Subcutaneous abdominal adipose tissue (tissue), 5 donors: ENCODE measurements around the gene ANKRD53.
A peak's percentile ranks its signal among the peaks of the same experiment; 100 is the strongest.

Experiments
- H3K27ac ChIP-seq: one replicate; pipeline ENCODE4 v1.7.0; 2013; ENCODE audit warnings: low read depth, mild to moderate bottlenecking, inconsistent platforms, low read length, moderate library complexity
- H3K27me3 ChIP-seq, 5 donors: one replicate each; pipeline ENCODE4 v1.7.0; 2013; ENCODE audit warnings: low read length in 5 of 5, inconsistent platforms in 1 of 5; ENCODE audit not compliant: control insufficient read depth in 5 of 5, insufficient read depth in 4 of 5
- H3K36me3 ChIP-seq, 5 donors: one replicate each; pipeline ENCODE4 v1.7.0; 2013; ENCODE audit warnings: low read length in 5 of 5; ENCODE audit not compliant: control insufficient read depth in 5 of 5, insufficient read depth in 5 of 5
- H3K4me1 ChIP-seq, 5 donors: one replicate each; pipeline ENCODE4 v1.7.0; 2013; ENCODE audit warnings: low read length in 5 of 5, mild to moderate bottlenecking in 3 of 5, moderate library complexity in 1 of 5; ENCODE audit not compliant: control insufficient read depth in 5 of 5, insufficient read depth in 5 of 5
- H3K4me3 ChIP-seq, 5 donors: one replicate each; pipeline ENCODE4 v1.7.0; 2013; ENCODE audit warnings: low read length in 5 of 5, low read depth in 1 of 5
- H3K9ac ChIP-seq, 5 donors: one replicate each; pipeline ENCODE4 v1.7.0; 2013; ENCODE audit warnings: low read length in 5 of 5, mild to moderate bottlenecking in 4 of 5, moderate library complexity in 3 of 5
- H3K9me3 ChIP-seq, 5 donors: one replicate each; pipeline ENCODE4 v1.7.0; 2013; ENCODE audit warnings: low read length in 5 of 5; ENCODE audit not compliant: control insufficient read depth in 5 of 5
- donor health status: healthy.
- donor health status: healthy.
- donor health status: healthy.
- donor health status: healthy.
- donor health status: healthy.

The ANKRD53 gene

GRCh38 chr2:70988151-70988550 lies 9.7 kb downstream of the ANKRD53 start:
- Histone ChIP-seq H3K27ac (peak overlapping the region; percentile 24), H3K27me3 (no peaks in the 10 kb centered on the region), H3K4me3 (no peak overlapping the region), H3K36me3 (peaks cover 5 to 64% (median 60%) of the 10 kb centered on the region in 5 donors), H3K9me3 (no peaks in the 10 kb centered on the region), H3K4me1 (peaks cover 5 to 37% (median 27%) of the 10 kb centered on the region in 5 donors), H3K9ac (no peak overlapping the region)

GRCh38 chr2:70988726-70989648 lies 10.6 kb downstream of the ANKRD53 start:
- Histone ChIP-seq H3K27ac (no peak overlapping the region), H3K36me3 (peaks cover 5 to 64% (median 60%) of the 10 kb centered on the region in 5 donors), H3K9me3 (no peaks in the 10 kb centered on the region), H3K4me1 (peaks cover 14 to 45% (median 36%) of the 10 kb centered on the region in 5 donors), H3K4me3 (no peak overlapping the region), H3K27me3 (no peaks in the 10 kb centered on the region), H3K9ac (peak overlapping the region in 1 of 5 donors; percentile 24)

GRCh38 chr2:70990216-70990615 lies 11.8 kb downstream of the ANKRD53 start:
- Histone ChIP-seq H3K9me3 (no peaks in the 10 kb centered on the region), H3K27me3 (no peaks in the 10 kb centered on the region), H3K4me3 (no peak overlapping the region), H3K4me1 (peaks cover 15 to 43% (median 39%) of the 10 kb centered on the region in 5 donors), H3K27ac (no peak overlapping the region), H3K36me3 (peaks cover 5 to 64% (median 60%) of the 10 kb centered on the region in 5 donors), H3K9ac (peak overlapping the region in 1 of 5 donors; percentile 21)

GRCh38 chr2:70991142-70991541 lies 12.7 kb downstream of the ANKRD53 start:
- Histone ChIP-seq H3K36me3 (peaks cover 5 to 57% (median 54%) of the 10 kb centered on the region in 5 donors), H3K4me1 (peaks cover 15 to 45% (median 40%) of the 10 kb centered on the region in 5 donors)

DNA sequence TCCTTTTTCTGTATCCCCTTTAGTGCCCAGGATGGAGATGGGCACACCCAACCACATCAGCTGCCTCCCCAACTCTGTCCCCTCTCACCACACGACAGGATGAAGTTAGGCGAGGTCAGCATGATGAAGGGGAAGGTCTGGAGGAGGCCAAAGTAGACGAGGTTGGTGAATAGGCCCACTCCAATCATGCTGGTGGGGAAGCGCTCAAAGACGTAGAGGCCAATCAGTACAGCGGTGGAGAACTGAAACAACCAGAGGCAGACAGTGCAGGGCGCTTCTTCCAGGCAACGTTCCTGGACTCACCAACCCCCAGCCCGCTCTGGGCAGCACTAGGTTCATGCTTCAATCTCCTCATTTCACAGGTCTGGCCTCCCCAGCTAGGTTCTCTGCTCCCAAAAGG lies 13.3 kb downstream of the ANKRD53 start:
- Histone ChIP-seq H3K4me3 (no peak overlapping the region), H3K36me3 (peaks cover 5 to 51% (median 48%) of the 10 kb centered on the region in 5 donors), H3K9me3 (no peaks in the 10 kb centered on the region), H3K27ac (no peak overlapping the region), H3K9ac (peak overlapping the region in 2 of 5 donors; percentile 1 to 17), H3K4me1 (peaks cover 15 to 45% (median 40%) of the 10 kb centered on the region in 5 donors), H3K27me3 (no peaks in the 10 kb centered on the region)

More at GRCh38 chr2:70991142-70991541, 12.7 kb downstream of the ANKRD53 start:
- no peaks in the 10 kb centered on the region for H3K9me3 ChIP-seq
- H3K4me3 ChIP-seq: no peak overlapping the region
- no peaks in the 10 kb centered on the region for H3K27me3 ChIP-seq
- no peak overlapping the region for H3K27ac ChIP-seq
- peak overlapping the region in 1 of 5 donors; percentile 1 for H3K9ac ChIP-seq

DNA sequence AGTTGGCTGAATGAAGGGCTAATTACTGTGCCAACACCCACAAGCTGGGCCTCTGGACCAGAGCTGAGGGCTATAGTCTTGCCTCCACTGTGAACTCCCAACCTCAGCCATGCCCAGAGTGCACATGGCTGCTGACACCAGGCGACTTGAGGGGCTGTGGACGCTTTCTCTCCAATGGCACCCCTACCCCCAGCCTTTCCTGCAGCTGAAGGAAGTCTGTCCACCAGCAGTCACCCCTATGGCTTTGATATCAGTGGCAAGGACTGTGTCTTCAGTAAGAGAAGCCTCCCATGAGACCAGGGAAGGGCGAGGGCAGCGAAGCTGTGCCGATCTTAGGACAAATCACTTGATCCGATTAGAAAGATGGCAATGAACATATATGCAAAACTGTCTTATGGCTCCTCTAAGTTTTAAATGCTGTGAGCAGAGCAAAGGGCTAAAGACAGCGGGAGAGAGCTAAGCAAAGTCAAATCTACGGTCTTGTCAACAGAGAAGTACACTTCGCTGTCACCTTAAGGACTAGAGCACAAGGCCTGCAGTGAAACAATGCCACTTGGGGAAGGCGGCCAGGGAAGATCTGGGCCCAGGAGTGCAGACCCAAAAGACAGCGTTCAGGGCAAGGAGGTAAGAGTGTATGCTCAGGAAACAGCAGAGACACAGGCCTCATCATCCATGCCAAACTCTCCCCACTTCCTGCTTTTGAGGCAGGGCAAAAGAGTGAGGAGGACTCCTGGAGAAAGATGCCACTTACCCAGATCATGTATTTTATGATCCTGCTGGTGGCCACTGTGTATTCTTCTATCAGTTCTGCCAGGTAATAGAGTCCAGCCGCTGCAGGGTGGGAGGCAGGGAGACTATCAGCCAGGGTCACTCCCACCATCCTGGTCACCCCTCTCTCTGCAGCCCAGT lies 14.8 kb downstream of the ANKRD53 start:
- peak overlapping the region; percentile 87 to 94 (median 91) for H3K4me3 ChIP-seq
- no peaks in the 10 kb centered on the region for H3K9me3 ChIP-seq
- peak overlapping the region; percentile 42 for H3K27ac ChIP-seq
- H3K36me3 ChIP-seq: peaks cover 5 to 38% (median 37%) of the 10 kb centered on the region in 5 donors
- no peaks in the 10 kb centered on the region for H3K27me3 ChIP-seq
- H3K9ac ChIP-seq: peak overlapping the region; percentile 88 to 99 (median 95)
- H3K4me1 ChIP-seq: peaks cover 12 to 33% (median 26%) of the 10 kb centered on the region in 5 donors

GRCh38 chr2:70994009-70994698 lies 15.7 kb downstream of the ANKRD53 start:
- Histone ChIP-seq H3K27ac (peak overlapping the region; percentile 42), H3K27me3 (no peaks in the 10 kb centered on the region), H3K9me3 (no peaks in the 10 kb centered on the region), H3K4me1 (peaks cover 12 to 29% (median 24%) of the 10 kb centered on the region in 5 donors), H3K4me3 (peak overlapping the region; percentile 87 to 94 (median 91)), H3K9ac (peak overlapping the region; percentile 88 to 99 (median 95)), H3K36me3 (peaks cover 5 to 28% (median 27%) of the 10 kb centered on the region in 5 donors)

GRCh38 chr2:70994699-70995425 lies 16.4 kb downstream of the ANKRD53 start, which contains the start of gene TEX261:
Gene TEX261 (minus strand): TSS chr2:70994873. CDS start chr2:70994757, 116 bp downstream.
- Histone ChIP-seq H3K27me3 (no peaks in the 10 kb centered on the region), H3K27ac (peak within 1 kb of the TSS; percentile 42), H3K4me3 (peak within 1 kb of the TSS; percentile 87 to 94 (median 91)), H3K36me3 (peaks cover under 1 to 21% (median 20%) of the 10 kb centered on the region in 5 donors), H3K9me3 (no peaks in the 10 kb centered on the region), H3K4me1 (peaks cover 12 to 29% (median 24%) of the 10 kb centered on the region in 5 donors), H3K9ac (peak within 1 kb of the TSS; percentile 88 to 99 (median 95))

DNA sequence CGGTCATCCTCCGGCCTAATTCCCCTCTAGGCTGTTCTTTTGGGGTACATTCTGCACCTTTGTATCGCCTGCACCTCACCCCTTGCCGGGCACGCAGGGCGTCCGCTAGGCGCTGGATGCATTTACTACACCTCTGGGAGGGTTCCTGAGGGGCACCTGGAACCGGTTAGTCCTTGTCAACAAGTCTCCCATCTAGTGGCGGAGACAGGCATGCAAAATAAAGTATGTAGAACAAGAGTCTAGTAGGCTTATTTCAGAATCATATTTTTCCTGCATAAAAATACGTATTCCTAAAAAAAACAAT lies 16.9 kb downstream of the ANKRD53 start:
- Histone ChIP-seq H3K9me3 (no peaks in the 10 kb centered on the region), H3K9ac (peak overlapping the region in 4 of 5 donors; percentile 57 to 80 (median 72)), H3K36me3 (peaks cover 0 to 16% (median 15%) of the 10 kb centered on the region in 5 donors), H3K27me3 (no peaks in the 10 kb centered on the region), H3K27ac (no peak overlapping the region), H3K4me3 (peak overlapping the region; percentile 83 to 91 (median 85)), H3K4me1 (peaks cover 12 to 29% (median 24%) of the 10 kb centered on the region in 5 donors)
